Measurements from ENCODE around the gene EML2. TPM values are rescaled to one million over a fixed set of nuclear protein-coding genes. Genes with fewer than 3 reads are reported as not detected.

The EML2 gene
- total and polyA plus RNA-seq, 2 of the 8 experiments (the other 6 are each of a cell fraction or from before 2014, with no cell fraction given) = 28.8 to 29.4 TPM

- WGBS, 2 experiments (ENCODE audit: extremely low coverage in 1 of 2, insufficient coverage in 1 of 2, insufficient read length in 1 of 2, insufficient replicate concordance in 2 of 2, low coverage in 1 of 2, low lambda C conversion rate in 2 of 2, missing lambda C conversion rate in 1 of 2) = 83% methylated on average over 4 of the region's 4 CpGs; no CpG with 5 or more reads in 1 of the 2 experiments
- DNase-seq (ENCODE audit: low read depth in 1 of 2, low spot score in 2 of 2) = no peak
- no peak overlapping the region for H2BK20ac ChIP-seq (ENCODE audit: low read length)
- H3K4me1 ChIP-seq (replicated peaks in 1 of 4; ENCODE audit: control insufficient read depth in 3 of 4, insufficient read depth in 4 of 4, low read length in 3 of 4) = no peaks in the 10 kb centered on the region; a peak in 2 of 7 replicates
- H3K79me1 ChIP-seq (ENCODE audit: low read depth, low read length) = no peaks in the 10 kb centered on the region
- H3K4me2 ChIP-seq (ENCODE audit: insufficient read depth in 1 of 2, low read depth in 2 of 2, low read length in 2 of 2) = no peak overlapping the region
- CTCF ChIA-PET (ENCODE audit: partially characterized antibody) = interaction anchor here (1.1 to 1.9 kb wide), 4 partner anchors 13 to 185 kb away, joined by 3 to 9 read pairs (median 4); no protein-coding TSS in a partner anchor
- no peaks in the 10 kb centered on the region for H4K20me1 ChIP-seq (replicated peaks in 1 of 2; ENCODE audit: control insufficient read depth in 1 of 2, insufficient read depth in 2 of 2, low read length in 2 of 2)
- no peak overlapping the region for H3K18ac ChIP-seq (ENCODE audit: extremely low read depth, low read length)
- POLR2A ChIA-PET (ENCODE audit: partially characterized antibody) = interaction anchor here (1.7 kb wide), 1 partner anchor 181 kb away, joined by 4 read pairs; the partner anchor contains the start of gene SIX5
- peaks cover 0 to 4% of the 10 kb centered on the region in 2 experiments; a peak in 1 of 4 replicates for H3K9me3 ChIP-seq (ENCODE audit: insufficient read depth in 2 of 2, low read depth in 1 of 2, low read length in 1 of 2)
- H4K8ac ChIP-seq (ENCODE audit: extremely low read depth, insufficient read depth, low read length) = no peak overlapping the region
- no peak overlapping the region for H3K9ac ChIP-seq (replicated peaks in 1 of 4; ENCODE audit: extremely low read depth in 1 of 4, low read depth in 3 of 4, low read length in 3 of 4)
- H2BK15ac ChIP-seq (ENCODE audit: low read length) = no peak overlapping the region
- no peak overlapping the region for H3K56ac ChIP-seq (replicated peaks; ENCODE audit: insufficient read length, low read depth, low read length)
- no peak overlapping the region for H4K5ac ChIP-seq (ENCODE audit: insufficient read length, low read depth, low read length)
- no peak for FAIRE-seq
- peaks cover 6% of the 10 kb centered on the region for H3K23me2 ChIP-seq (ENCODE audit: low read depth, low read length)
- H3K4me3 ChIP-seq (ENCODE audit: extremely low read depth in 1 of 4, insufficient read depth in 2 of 4, low read depth in 3 of 4, low read length in 4 of 4) = no peak overlapping the region
- no peaks in the 10 kb centered on the region for H3K36me3 ChIP-seq (ENCODE audit: control insufficient read depth in 2 of 4, insufficient read depth in 4 of 4, low read length in 3 of 4)
- peak overlapping the region; percentile 29 for H4K91ac ChIP-seq (replicated peaks; ENCODE audit: insufficient read length, low read length)
- H2AK5ac ChIP-seq (ENCODE audit: low read depth, low read length) = no peak overlapping the region
- H3K27ac ChIP-seq (ENCODE audit: low read depth, low read length) = no peak overlapping the region
- no peak overlapping the region for H2AFZ ChIP-seq (ENCODE audit: low read length)
- no peak overlapping the region for H3K23ac ChIP-seq (ENCODE audit: insufficient read length)
- peaks cover 0 to 21% (median 16%) of the 10 kb centered on the region in 4 experiments; a peak in 6 of 7 replicates for H3K27me3 ChIP-seq (replicated peaks in 1 of 4; ENCODE audit: control insufficient read depth in 3 of 4, extremely low read depth in 1 of 4, insufficient read depth in 3 of 4, low read length in 3 of 4)
- TF ChIP-seq CTCF (IDR thresholded peaks at IDR 0.05; ENCODE audit: control extremely low read depth in 1 of 3, insufficient read depth in 1 of 3, low read depth in 1 of 3, low read length in 3 of 3) = no peak
- no peak for TF ChIP-seq ZNF274 (IDR thresholded peaks at IDR 0.05; ENCODE audit: borderline replicate concordance, extremely low read depth, low read length)
- no peak for TF ChIP-seq POLR2A (IDR thresholded peaks at IDR 0.05; ENCODE audit: control extremely low read depth in 1 of 2, low read depth in 2 of 2, low read length in 2 of 2)
- TF ChIP-seq CHD1 (IDR thresholded peaks at IDR 0.05; ENCODE audit: low read depth, low read length) = no peak
- TF ChIP-seq SRF (IDR thresholded peaks at IDR 0.05; ENCODE audit: low read depth, low read length) = no peak
- no peak for TF ChIP-seq HDAC2 (IDR thresholded peaks at IDR 0.05; ENCODE audit: borderline replicate concordance in 1 of 2, low read depth in 2 of 2, low read length in 2 of 2)
- no peak for TF ChIP-seq SIX5 (IDR thresholded peaks at IDR 0.05; ENCODE audit: low read depth, low read length)
- H3K14ac ChIP-seq (ENCODE audit: insufficient read length) = no peak overlapping the region
- H3K4ac ChIP-seq (replicated peaks; ENCODE audit: insufficient read length, low read depth, low read length) = no peak overlapping the region
- no peak overlapping the region for H2BK12ac ChIP-seq (ENCODE audit: low read depth, low read length)
- H2BK5ac ChIP-seq (ENCODE audit: low read depth, low read length) = no peak overlapping the region
- H3K79me2 ChIP-seq (ENCODE audit: control insufficient read depth in 1 of 2, insufficient read depth in 2 of 2, low read length in 2 of 2) = peaks cover 0 to 2% of the 10 kb centered on the region in 2 experiments; a peak in 1 of 4 replicates
- no peak overlapping the region for H2BK120ac ChIP-seq (replicated peaks; ENCODE audit: low read depth, low read length)
Measured at GRCh38 chr19:45587873-45588272, 51.3 kb downstream of the EML2 start.

Measured in H1 (cell line).